HG03039 (cell line): Measurements from ENCODE around the gene SH3RF3.

Source experiments
- ATAC-seq: cut with Tn5 transposase; IDR thresholded peaks from one replicate; pipeline ENCODE4 v1.9.1; 2021; ENCODE audit warnings: mild to moderate bottlenecking, moderate library complexity; ENCODE audit not compliant: unreplicated experiment

The SH3RF3 gene

DNA sequence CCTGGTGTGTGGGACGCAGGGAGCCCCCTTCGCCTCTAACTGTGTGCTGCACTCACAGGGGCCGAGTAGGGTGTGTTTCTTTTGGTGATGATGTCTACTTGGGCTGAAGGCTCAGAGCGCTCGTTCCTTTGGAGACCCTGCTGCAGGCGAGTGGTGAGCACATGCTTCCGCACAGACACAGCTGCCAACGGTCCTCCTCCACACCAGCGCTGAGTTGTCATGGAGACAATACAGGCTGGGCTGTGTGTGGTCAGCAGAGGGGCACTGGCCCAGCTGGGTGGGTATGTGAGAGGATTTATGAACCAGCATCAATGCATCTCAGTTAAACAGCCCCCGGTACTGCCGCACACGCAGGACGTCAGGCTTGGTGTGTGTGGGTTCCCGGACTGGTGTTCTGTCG, 143.5 kb downstream of the SH3RF3 start:
- ATAC-seq, result no peak

DNA sequence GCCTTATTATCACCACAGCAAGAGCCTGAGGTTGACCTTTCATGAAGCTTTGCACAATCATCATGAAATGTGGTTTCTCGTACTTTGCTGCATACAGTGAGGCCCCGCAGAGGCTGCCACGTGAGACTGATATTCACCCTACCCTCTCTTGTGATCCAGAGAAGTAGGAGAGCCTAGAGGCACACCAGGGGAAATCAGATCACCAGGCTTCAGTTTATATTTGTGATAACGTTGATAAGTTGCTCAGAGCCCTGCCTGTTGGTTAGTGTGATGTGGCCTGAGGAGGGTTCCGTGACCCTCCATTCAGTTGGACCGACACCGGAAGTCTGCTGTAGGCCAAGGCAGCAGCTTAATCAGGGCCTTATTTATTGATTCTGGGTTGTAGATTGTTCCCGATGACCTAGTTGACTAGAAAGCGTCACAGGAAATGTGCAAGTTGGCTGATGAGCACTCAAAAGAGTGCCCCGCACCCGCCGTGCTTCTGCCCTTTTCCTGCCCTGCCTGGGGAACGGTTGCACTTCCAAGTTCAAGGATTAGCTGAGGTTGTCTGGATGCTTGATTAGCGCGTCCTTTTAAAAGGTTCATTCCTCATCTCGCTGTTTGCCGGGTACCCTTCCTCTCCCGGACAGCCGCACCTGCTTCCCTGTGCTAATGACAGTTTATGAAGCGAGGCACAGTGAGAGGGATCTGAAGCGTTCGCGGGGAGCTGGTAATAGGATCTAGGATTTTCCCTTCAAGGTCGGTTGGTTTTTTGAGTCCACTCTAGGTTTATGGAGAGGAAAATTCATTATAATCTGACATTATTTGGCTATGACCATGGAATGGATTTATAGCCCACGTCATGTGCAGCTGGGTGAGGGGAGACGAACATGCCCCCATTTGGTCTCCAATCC, 146.4 kb downstream of the SH3RF3 start:
- no peak for ATAC-seq

DNA sequence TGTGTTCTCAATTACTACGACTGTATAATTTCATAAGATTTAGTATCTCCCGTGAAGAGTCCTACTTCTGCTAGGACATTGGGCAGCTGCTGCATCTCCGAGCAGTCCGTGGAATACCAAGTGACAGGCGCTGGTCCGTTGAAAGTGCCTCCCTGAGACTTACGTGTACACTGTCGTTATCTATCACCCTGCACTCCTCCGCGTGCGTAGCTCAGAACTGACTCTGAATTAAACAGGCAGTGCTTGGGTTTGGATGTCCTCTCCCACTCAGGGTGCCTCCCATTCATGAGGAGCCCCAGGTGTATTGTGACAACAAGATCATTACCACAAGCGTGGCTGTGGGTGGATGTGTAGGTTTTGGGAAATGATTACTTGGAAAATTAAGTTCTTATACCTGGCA, 148.4 kb downstream of the SH3RF3 start:
- no peak for ATAC-seq

DNA sequence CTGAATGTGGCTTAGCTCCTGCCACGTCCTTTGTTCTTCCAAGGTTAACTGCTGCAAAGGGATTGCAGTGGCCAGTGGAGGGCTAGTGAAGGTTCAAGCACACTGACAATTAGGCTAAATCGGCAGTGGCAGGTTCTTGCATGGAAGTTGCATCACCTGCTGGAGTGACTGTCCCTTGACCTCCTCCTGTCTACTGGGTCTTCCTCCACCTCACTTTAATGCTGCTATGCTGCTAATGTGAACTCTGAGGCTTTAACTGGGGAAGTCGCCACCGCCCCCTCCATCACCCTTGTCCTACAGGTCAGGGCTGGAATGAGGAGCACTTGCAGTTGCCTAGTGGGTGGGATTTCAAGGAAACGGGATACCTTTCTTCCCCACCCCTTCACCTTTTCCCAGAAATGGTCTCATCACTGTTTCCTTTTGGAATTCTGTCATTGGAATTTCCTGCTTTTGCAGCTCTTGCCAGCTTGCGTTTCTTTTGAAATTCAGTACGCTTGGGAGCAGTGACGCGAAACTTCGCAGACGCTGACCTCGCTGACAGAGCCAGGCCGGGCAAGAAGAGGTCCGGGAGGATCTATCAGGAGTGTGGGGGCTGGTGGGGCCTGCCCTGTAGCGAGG, 150.3 kb downstream of the SH3RF3 start:
- ATAC-seq, result no peak

DNA sequence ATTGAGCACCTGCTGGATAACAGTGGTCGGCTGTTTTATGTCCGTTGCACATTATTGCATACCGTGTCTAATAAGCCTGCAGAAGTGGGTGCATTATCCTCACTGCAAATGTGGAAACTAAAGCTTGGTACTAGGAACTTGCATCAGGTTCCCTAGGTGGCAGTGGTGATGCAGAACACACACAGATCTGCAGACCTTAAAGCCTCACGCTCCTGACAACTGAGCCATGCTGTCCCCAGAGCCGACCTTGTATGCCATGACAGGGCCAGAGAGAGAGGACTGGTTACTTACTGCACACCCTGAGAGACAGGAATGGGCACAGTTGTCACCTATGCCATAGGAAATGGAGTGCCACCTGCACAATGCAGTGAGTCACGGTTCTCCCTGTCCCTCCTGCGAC, 151.8 kb downstream of the SH3RF3 start:
- no peak for ATAC-seq

DNA sequence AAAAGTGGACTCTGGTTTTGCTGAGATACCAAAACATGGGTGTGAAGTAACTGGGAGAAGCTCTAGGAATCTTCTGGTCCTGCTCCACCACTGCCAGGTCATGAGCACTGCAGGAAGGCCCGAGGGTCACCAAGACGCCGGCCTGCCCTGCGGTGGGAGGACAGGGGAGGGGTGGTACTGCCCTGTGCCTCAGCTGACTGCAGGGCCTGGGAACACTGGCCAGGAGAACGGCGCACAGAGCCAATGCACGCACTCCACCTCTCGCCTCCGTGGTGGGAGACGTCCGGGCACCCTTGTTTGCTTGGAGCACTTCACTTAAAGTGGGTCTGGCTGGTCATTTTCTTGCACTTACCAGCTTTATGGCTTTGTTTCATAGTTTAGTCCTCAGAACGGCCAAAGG, 153.4 kb downstream of the SH3RF3 start:
- no peak for ATAC-seq

DNA sequence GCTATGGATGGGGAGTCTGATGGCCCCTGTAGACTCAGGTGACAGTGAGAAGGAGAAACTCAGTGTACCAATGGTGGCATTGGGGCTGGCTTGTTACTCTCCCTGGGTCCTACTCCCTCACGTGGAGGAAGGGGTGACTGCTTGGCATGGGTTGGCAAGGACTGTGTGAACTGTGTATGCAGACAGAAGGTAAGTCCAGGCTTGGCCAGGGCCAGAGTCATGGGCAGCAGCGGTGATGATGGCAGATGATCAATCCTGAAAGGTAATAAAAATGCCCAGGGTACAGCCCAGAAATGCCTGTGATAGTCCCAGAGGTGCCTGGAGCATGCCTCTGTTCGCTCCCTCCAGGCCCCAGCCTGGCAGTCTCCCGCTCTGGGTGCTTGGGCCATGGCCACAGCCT, 153.9 kb downstream of the SH3RF3 start:
- no peak for ATAC-seq

DNA sequence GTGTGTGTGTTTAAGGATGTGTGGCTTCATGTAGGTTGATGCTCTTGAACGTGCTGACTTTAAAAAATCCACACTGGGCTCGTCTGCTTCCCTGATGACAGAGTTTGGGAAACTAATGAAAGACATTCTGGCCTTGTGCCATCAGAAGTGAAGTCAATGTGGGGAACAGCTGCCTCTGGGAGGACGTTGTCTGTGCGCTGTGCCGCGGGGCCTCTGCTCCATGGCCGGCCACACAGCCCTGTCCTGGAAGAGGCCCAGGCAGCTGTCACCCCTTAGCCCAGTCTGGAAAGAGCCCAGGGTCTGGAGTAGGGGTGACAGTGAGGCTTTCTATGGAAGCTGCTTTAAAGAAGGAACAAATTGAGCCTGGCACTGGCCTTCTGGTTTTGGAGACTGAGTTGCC, 155.8 kb downstream of the SH3RF3 start:
- no peak for ATAC-seq

DNA sequence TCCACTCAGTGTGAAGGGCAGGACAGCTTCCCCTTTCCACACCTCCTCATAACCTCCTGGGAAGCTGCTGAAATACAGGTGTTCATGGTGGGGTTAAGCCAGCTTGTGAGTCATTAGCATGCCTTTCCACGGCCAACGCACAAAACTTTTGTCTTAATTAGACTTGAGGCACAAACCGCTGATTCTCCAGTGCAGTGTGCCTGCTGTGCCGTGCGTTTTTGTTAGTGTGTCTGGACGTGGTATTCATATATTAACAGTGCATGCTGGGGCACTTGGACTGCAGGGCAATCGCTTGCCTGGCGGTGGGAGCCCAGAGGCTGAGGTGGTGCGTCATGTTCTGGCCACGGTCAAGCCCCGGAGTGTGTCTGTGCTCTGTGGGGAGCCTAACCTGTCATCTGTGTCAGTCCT, 156.2 kb downstream of the SH3RF3 start:
- no peak for ATAC-seq

DNA sequence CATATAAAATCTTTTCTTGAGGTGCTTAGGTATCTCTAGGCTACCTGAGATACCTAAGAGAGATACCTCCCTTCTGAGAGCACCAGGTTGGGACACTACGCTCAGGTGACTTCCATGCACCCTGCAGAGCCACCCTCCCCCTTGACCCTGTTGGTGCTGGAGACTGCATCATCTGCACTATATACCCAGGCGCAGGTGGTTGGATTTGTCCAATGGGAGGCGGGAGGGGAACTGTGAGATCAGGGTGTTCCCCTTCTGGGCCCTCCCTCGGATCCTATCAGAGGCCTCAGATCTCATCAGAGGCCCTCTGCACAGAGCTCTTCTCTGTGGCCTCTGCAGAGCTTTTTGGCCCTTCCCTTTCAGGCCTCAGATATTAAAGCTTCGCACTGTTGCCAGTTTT, 158.4 kb downstream of the SH3RF3 start:
- ATAC-seq, result no peak

DNA sequence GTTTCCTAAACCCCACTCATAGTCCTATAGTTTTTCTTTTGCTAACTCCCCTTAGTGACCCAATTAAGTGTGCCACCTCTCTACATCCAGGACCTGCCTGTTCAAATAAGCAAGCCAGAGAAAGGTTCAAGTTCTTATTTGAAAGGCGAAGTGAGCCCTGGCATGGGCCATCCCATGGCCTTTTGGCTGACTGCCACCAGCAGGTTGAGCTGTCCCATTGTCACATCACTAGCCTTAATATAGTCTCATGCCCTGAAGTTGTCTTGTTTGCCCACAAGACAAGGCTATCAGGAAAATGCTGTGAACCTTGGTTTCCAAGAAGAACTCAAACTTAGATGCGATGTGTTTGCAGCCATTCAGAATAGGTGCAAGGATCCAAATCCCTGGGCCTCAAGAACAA, 158.8 kb downstream of the SH3RF3 start:
- no peak for ATAC-seq

DNA sequence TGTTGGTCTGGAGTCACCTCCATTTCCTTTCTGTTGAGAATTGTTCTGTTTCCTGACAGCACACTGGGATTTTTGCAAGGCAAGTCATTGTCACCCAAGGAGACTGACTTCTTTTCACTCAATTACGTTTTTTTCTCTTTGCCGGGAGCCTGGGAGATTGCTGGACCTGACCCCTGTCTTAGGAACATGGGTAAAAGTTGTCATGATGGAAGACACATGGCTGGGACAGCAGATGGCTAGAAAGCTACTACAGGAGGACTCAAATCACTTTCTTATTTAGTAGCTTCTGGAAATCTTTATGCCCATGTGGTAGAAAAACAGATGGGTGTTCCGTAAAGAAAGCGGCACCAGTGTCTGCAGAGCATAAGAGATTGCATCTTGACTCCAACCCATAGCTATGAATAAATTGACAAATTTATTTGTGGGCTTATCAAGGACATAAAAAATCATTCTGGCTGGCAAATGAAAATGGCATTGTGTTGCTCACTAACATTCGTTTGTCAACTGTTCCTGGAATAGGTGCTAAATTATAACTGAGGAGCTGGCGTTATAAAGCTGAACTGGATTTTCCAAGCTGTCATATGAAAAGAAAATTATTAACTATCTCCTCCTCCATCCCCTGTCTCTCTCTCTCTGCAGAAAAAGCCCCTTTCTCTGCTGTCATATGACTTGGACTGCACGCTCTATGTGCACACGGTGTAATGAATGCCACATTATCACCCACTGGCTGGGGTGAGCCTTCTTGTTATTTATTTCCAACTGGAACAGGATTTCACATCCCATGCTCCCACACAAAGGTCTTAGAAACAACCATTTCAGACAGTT, 159.8 kb downstream of the SH3RF3 start:
- no peak for ATAC-seq

DNA sequence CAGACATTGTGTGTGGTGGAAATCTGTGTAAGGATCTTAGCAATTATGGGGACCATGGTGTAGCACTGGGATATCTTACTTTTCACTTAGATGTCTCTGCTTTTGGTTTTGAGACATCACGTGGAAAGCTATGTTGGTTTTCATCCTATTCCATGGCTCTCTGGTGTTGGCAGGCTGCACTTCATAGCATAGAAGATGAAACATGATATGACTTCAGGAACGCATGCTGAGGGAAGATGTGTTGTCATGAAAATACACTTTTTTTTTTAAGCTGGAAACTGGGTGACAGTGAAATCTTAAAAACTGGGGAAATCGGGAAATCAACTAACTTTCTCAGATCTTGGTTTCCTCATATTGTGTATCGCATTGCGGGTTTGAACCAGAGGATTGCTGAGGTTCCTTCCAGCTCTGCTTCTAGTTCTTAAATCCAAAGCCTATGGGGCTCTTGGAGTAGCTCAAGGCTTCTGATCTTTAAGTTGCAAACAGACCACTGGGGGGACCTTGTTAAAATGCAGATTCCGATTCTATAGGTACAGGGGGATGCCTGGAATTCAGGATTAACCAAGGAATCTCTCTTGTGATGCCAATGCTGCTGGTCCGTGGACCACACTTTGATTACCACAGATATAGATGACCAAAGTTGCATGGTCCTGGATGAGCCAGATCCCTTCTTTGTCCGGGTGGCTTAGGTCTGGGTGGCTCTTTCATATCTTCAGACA, 160.7 kb downstream of the SH3RF3 start:
- no peak for ATAC-seq

DNA sequence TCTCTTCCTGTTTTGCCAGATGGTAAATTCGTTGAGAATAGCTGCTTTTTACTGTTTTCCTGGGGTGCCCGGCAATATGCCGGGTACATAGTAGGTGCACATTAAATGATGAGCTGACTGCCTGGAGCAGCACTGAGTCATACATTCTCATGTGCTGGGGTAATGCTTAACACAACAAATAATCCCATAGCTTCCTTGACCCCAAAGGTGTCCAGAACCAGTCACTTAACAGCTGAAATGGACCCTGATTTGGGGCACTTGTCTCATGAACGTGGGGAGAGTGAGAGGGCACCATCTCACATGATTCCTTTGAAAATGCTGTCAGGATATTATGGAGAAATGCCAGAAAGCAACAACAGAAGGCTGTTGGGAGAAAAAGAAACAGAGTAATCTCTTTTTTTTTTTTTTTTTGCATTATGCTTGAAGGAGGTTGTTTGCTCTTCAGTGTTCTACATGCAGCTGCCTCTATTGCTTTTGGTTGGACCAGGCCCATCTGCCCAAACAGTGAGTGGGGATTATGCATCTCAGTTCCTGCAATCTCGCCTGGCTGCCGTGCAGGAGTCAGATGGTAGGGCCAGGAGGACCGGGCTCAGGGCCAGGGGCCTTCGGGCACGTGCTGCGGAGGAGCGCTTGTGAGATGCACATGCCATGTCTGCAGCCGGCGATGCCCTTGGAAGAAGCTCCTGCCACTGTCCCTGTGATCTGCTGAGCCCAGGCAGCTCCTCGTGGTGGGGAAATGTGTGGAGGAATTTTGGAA, 162.1 kb downstream of the SH3RF3 start:
- ATAC-seq, result no peak

DNA sequence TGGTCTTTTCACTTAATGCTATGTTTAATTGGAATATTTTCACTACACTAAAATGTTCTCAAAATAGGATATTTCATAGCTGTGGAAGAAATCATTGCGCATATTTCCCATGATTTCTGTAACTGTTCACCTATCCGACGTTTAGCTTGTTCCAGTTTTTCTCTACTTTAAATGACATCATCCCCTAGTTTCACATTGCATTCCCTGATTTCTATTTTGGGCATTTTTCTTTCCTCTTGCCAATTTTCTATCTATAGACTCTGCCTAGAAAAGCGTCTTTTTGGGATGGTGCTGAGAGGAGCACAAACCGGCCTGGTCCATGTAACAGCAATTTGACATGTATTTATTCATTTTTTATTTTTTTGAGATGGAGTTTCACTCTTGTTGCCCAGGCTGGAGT, 163.4 kb downstream of the SH3RF3 start:
- no peak for ATAC-seq

DNA sequence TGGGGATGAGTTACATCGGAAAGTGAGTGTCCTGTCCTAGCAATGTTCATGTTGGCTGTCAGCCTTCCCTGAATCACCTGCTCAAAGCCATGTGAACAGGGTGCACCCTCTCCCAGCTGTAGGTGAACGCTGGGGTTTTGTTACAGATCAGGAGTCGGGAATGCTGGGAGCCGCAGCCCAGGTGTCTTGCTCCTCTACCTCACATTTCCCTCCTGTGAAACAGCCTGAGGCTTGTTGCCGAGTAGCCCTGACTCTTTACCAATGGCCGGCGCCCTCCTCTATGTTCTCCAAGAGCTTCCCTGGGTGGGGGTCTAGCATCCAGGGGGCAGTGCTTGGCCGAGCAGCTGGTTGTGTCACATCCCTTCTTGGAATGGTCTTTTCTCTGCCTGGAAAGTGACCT, 164.7 kb downstream of the SH3RF3 start:
- no peak for ATAC-seq

DNA sequence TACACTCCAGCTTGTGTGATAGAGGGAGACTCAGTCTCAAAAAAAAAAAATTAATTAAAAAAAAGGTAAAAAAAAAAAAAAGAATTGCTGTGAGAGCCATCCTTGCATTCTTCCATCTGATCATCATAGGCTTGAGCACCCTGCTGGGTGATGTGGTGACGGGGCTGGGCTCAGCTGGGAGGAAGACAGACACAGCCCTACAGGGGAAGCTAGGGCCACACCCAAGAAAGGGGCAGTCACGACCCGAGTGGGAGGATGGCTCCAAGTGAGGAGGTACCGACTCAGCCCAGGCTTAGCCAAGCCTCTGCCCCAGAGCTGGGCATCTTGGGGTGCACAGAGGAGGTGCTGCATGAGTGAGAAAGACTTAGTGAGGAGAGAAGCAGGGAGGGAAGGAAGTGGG, 165.5 kb downstream of the SH3RF3 start:
- no peak for ATAC-seq

DNA sequence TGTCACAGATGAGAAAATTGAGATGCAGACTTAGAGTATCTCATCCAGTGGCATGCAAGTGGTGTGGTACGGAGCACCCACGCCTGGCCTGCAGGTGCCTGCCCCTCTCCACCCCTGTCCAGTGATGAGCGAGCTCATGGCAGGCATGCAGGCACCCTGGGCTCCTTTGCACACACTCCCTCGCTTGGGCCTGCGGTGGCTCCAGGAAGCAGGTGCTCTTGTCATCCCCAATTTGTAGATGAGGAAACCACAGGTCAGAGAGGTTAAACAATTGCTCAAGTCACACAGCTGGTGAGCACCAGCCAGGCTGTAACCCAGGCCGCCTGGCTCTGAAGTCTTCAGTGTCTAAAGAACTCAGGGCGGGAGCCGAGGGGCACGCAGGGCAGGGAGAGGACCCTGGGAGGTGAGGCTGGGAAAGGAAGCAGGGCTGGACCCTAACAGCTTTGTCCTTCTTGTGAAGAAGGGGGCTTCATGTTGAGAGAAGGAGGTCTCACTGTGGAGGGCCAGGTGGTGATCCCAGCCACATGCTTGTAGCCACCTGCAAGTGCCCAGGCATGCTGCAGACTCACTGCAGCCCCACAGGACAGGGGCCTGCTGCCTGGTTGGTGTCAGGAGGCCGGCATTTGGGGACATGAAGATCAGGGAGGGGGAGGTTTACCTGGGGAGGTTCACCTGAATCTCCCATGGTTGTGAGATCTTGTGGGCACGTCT, 166.2 kb downstream of the SH3RF3 start:
- ATAC-seq, result no peak

DNA sequence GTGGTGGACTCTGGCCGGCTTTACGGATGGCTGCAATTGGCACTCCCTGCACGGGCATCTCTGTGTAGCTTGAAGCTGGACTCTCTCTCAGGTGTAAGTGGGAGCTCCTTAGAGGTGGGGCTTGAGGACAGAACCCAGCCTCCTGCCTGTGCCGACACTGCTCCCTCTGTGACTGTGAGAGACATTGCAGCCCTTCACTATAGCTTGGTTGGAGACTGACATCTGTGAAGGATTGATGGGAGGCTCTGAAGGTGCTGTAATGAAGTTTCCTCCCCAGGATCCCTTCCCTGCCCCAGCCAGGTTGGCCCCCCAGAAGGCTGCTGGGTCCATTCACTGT, 166.7 kb downstream of the SH3RF3 start:
- no peak for ATAC-seq
